Middle frontal gyrus (tissue), 1 donor: ENCODE results near the gene TMEM258.

Experiments
- DNase-seq: peaks from one replicate; pipeline ENCODE4 v3.0.0-alpha.2; 2015; ENCODE audit warnings: low spot score; ENCODE audit errors: extremely low spot score

The TMEM258 gene

GRCh38 chr11:61792310-61793082, at the start of gene TMEM258, which contains the start of gene FEN1:
Gene TMEM258 (minus strand): TSS chr11:61792599. CDS start chr11:61792558, 41 bp downstream.
Gene FEN1 (plus strand): TSS chr11:61792911. CDS start chr11:61795362, 2,451 bp downstream.
- DNase-seq, result peak; percentile 81

GRCh38 chr11:61841636-61842527, 49.5 kb upstream of the TMEM258 start:
- no peak for DNase-seq

- no peak for DNase-seq
Observed at GRCh38 chr11:61840371-61840770, 48.0 kb upstream of the TMEM258 start.

- no peak for DNase-seq
Observed at GRCh38 chr11:61839742-61840141, 47.3 kb upstream of the TMEM258 start.

- DNase-seq, result no peak
Observed at GRCh38 chr11:61838921-61839320, 46.5 kb upstream of the TMEM258 start.

- DNase-seq, result no peak
Observed at GRCh38 chr11:61838501-61838900, 46.1 kb upstream of the TMEM258 start.

GRCh38 chr11:61837411-61838005, 45.1 kb upstream of the TMEM258 start:
- DNase-seq, result no peak

GRCh38 chr11:61836193-61836592, 43.8 kb upstream of the TMEM258 start:
- DNase-seq, result no peak

GRCh38 chr11:61834278-61835048, 42.1 kb upstream of the TMEM258 start:
- DNase-seq, result no peak

- DNase-seq, result no peak
Observed at GRCh38 chr11:61833926-61834277, 41.5 kb upstream of the TMEM258 start.

- no peak for DNase-seq
Observed at GRCh38 chr11:61833471-61833870, 41.1 kb upstream of the TMEM258 start.

- DNase-seq, result no peak
Observed at GRCh38 chr11:61832754-61833153, 40.4 kb upstream of the TMEM258 start.

- DNase-seq, result no peak
Observed at GRCh38 chr11:61832207-61832606, 39.8 kb upstream of the TMEM258 start.

GRCh38 chr11:61830237-61831105, 38.1 kb upstream of the TMEM258 start:
- DNase-seq, result no peak

GRCh38 chr11:61829806-61830205, 37.4 kb upstream of the TMEM258 start:
- DNase-seq, result no peak

- no peak for DNase-seq
Observed at GRCh38 chr11:61828629-61829407, 36.4 kb upstream of the TMEM258 start.

GRCh38 chr11:61828379-61828628, 35.9 kb upstream of the TMEM258 start:
- DNase-seq, result no peak

GRCh38 chr11:61827571-61828378, 35.4 kb upstream of the TMEM258 start, which contains the start of gene FADS2:
Gene FADS2 (plus strand): TSS chr11:61828300. CDS start chr11:61828391, 91 bp downstream.
- peak; percentile 94 for DNase-seq
